Activated effector memory CD4-positive, alpha-beta T cell treated with anti-CD3 and anti-CD28 coated beads, Interleukin-2, amount 50 U/mL, for 16 hours (primary cell): ENCODE results near the gene CEP72.
"Not testable (repeated sequence)": the region's sequence is repeated elsewhere in the genome, so short reads cannot be mapped to it uniquely, and the experiment has no call there.

Experiments
- DNase-seq: peaks from one replicate; pipeline ENCODE4 v3.0.0-alpha.2; 2020

CEP72 gene

DNA sequence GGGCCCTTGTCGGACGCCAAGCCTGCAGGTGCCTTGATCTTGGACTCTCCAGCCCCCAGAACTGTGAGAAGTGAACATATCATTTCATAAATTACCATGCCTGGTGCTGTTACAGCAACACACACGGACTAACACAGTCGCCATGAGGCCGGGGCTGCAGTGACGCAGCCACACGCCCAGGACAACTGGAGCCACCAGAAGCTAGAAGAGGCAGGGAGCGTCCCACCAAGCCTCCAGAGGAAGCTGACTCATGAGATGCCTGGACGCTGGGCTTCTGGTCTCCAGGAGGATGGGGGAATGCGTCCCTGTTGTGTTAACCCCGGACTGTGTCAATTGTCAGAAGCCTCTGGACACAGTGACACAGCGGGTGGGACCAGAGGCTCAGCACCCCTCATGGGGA lies 74.8 kb downstream of the CEP72 start:
- not testable (repeated sequence) for DNase-seq

- peak; percentile 60 for DNase-seq
These were observed 76.3 kb downstream of the CEP72 start for GRCh38 chr5:688348-689010.

DNA sequence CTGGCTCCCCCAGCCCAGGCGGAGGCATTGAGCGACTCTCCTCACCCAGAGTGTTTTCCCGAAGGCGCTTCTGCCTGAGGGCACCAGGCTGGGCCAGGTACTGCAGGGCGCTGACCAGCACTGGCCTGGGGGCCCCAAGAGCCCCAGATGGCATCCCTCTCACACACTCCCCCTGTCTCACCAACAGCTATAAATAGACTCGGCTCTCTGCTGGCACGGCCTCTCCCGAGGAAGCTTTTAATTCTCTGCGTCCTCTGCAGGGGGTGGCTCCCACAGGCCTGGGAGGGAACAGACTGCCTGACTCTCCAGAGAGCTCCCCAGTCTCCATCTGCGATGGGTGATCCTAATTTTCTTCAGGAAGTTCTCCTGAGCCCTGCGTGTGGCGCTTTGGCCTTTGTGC lies 78.2 kb downstream of the CEP72 start:
- DNase-seq = not testable (repeated sequence)

- peak; percentile 69 for DNase-seq
These were observed 78.9 kb downstream of the CEP72 start for GRCh38 chr5:691049-691448.

- peak; percentile 30 for DNase-seq
These were observed 79.8 kb downstream of the CEP72 start for GRCh38 chr5:691817-692528.

GRCh38 chr5:692529-693041 lies 80.4 kb downstream of the CEP72 start:
- DNase-seq = peak; percentile 76

- peak; percentile 94 for DNase-seq
These were observed 81.3 kb downstream of the CEP72 start, which contains the start of gene TPPP for GRCh38 chr5:693271-694041. TSS of gene TPPP (minus strand) at chr5:693352. CDS start at chr5:678060, 15,292 bp downstream.

- peak; percentile 70 for DNase-seq
These were observed 81.9 kb downstream of the CEP72 start for GRCh38 chr5:694042-694431.

- not testable (repeated sequence) for DNase-seq
These were observed 83.3 kb downstream of the CEP72 start for GRCh38 chr5:695475-695874.

DNA sequence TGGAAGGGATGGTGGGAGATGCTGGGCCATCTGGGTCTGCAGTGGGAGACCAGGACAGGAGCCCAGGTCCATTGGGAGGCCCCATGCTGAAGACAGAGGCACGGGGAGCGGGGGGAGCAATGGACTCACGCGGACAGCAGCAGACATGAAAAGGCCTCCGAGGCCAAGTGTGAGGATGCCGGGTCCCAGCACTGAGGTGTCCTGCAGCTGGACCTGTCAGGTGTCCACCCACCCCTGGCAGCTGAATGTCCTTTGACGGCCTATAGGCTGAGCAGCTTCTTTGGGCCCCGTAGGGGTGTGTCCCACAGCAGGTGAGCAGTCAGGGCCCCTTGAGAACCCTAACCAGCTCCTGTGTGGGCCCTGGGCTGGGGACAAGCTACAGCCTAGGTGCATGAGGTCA lies 84.1 kb downstream of the CEP72 start:
- DNase-seq = not testable (repeated sequence)

DNA sequence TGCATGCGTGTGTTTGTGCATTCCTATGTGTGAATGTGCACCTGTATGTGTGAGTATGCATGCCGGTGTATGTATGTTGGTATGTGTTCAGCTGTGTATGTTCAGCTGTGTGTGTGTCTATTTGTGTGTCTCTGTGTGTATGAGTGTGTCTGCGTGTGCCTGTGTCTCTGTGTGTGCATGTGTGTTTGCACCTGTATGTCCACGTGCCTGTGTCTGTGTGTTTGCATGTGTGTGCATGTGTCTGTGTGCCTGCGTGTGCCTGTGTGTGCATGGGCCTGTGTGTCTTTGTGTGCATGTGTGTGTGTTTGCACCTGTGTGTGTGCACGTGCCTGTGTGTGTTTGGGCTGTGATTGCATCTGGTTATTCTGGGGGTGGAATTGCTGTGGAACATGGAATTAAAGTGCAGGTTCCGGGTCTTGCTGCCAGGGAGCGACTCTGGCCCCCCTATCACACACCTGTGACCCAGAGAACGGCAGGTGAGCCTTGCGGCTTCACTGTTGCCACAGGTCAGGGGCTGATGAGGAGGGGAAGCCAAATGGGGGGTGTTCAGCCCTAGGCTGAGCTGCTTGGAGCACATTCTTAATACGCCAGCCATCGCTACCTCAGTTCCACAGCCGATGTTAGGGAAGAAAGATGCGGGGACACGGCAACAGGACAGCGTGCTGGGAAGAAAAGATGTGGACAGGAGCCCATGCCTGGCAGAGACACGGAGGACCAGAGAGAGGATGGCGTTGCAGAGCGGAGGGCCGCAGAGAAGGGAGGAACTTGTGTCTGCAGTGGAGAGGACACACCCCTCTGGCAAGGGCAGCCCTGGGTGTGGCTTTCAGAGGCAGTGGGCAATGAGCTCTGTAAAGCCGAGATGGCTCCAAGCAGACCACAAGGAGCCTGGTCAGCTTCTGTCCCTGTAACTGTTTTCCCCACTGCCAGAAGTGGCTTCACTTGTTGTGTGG lies 84.9 kb downstream of the CEP72 start:
- not testable (repeated sequence) for DNase-seq
